Mucosa of descending colon (tissue), 3 donors: ENCODE measurements around the gene TSNAX. TPM values are rescaled to one million over a fixed set of nuclear protein-coding genes. Genes with fewer than 3 reads are reported as not detected.

Experiments
- ATAC-seq: fragments of 200-7000 bp; cut with Tn5 transposase; one replicate; pipeline ENCODE4 v1.9.1; 2020; ENCODE audit warnings: mild to moderate bottlenecking, moderate library complexity
- DNase-seq, 3 donors: peaks; one replicate each; pipeline ENCODE4 v3.0.0-alpha.2; 2020
- H3K36me3 ChIP-seq: fragments of 200-600 bp; one replicate; pipeline ENCODE4 v1.8.0; 2021; ENCODE audit warnings: low read depth, mild to moderate bottlenecking
- H3K4me1 ChIP-seq: fragments of 200-600 bp; one replicate; pipeline ENCODE4 v1.8.0; 2021; ENCODE audit warnings: low read depth, mild to moderate bottlenecking
- H3K4me3 ChIP-seq: fragments of 200-600 bp; one replicate; pipeline ENCODE4 v1.8.0; 2021; ENCODE audit warnings: mild to moderate bottlenecking
- H3K9me3 ChIP-seq: fragments of 200-600 bp; one replicate; pipeline ENCODE4 v1.8.0; 2021; ENCODE audit warnings: mild to moderate bottlenecking
- CTCF ChIP-seq: fragments of 200-600 bp; IDR thresholded peaks from one replicate; pipeline ENCODE4 v1.8.0; 2022; ENCODE audit warnings: antibody characterized with exemption, mild to moderate bottlenecking
- intact Hi-C, 2 donors: fragments of 100-400 bp; cut with DNase I in 1 of 2; cut with micrococcal nuclease in 1 of 2; formaldehyde crosslinking; loops; one replicate each; pipeline versions ENCODE4 v1.11.0 to v1.11.1; 2022; cut with DNase I, micrococcal nuclease
- total RNA-seq, 3 donors: library from RNA; stranded (reverse); fragmentation: NEBNext Ultra II Directional in 2 of 3; extraction: Animal tissue kit (Norgen Biotek cat#: 25700) in 2 of 3; gene quantifications; one replicate each; pipeline versions ENCODE4 v1.2.1 to v1.2.4, GENCODE V29; 2021 to 2023
- donor health status: DM: no; HTN: no; CAD: no; lungs with moderate emphysema.
- donor health status: DM: no; HTN: no; CAD: no.
- donor health status: DM: no; HTN: yes; CAD: no.

TSNAX gene
- total RNA-seq, 3 donors from 2014 or later, result 22.0 to 33.2 (median 31.4) TPM

- Histone ChIP-seq H3K4me3 (no peak overlapping the region), H3K36me3 (peaks cover 3% of the 10 kb centered on the region), H3K9me3 (no peaks in the 10 kb centered on the region), H3K4me1 (peaks cover 23% of the 10 kb centered on the region)
- intact Hi-C loops, result no loop called here
- no peak for DNase-seq
- no peak for ATAC-seq
- no peak for TF ChIP-seq CTCF
These were observed 4.8 kb downstream of the TSNAX start for GRCh38 chr1:231533240-231533639.

- Histone ChIP-seq H3K9me3 (no peaks in the 10 kb centered on the region), H3K4me3 (no peak overlapping the region), H3K4me1 (peaks cover 17% of the 10 kb centered on the region), H3K36me3 (no peaks in the 10 kb centered on the region)
- ATAC-seq, result no peak
- intact Hi-C loops, result no loop called here
- DNase-seq, result no peak
- no peak for TF ChIP-seq CTCF
These were observed 6.3 kb downstream of the TSNAX start for GRCh38 chr1:231534703-231535159.

GRCh38 chr1:231536099-231536498, 7.6 kb downstream of the TSNAX start:
- DNase-seq (no peak), ATAC-seq (no peak)
- TF ChIP-seq CTCF, result no peak
- Histone ChIP-seq H3K4me1 (peaks cover 6% of the 10 kb centered on the region), H3K4me3 (no peak overlapping the region), H3K36me3 (no peaks in the 10 kb centered on the region), H3K9me3 (no peaks in the 10 kb centered on the region)
- intact Hi-C loops, result no loop called here

- Histone ChIP-seq H3K9me3 (no peaks in the 10 kb centered on the region), H3K4me3 (no peak overlapping the region), H3K36me3 (no peaks in the 10 kb centered on the region), H3K4me1 (no peaks in the 10 kb centered on the region)
- ATAC-seq (no peak), DNase-seq (no peak)
- intact Hi-C loops, result no loop called here
- no peak for TF ChIP-seq CTCF
These were observed 12.4 kb downstream of the TSNAX start for GRCh38 chr1:231540847-231541246.

- intact Hi-C loops, result no loop called here
- no peak for ATAC-seq
- no peak for DNase-seq
- Histone ChIP-seq H3K4me1 (no peaks in the 10 kb centered on the region), H3K4me3 (no peak overlapping the region), H3K36me3 (no peaks in the 10 kb centered on the region), H3K9me3 (no peaks in the 10 kb centered on the region)
- TF ChIP-seq CTCF, result no peak
These were observed 13.4 kb downstream of the TSNAX start for GRCh38 chr1:231541842-231542241.
